Keratinocyte (primary cell): Measurements from ENCODE around the gene SMARCC1. TPM values are rescaled to one million over a fixed set of nuclear protein-coding genes. Genes with fewer than 3 reads are reported as not detected.

Source experiments
- DNase-seq: peaks from one replicate; pipeline ENCODE4 v3.0.0-alpha.2; 2011; ENCODE audit warnings: low read depth, missing footprints, low spot score
- FAIRE-seq: peaks from 2 replicates; lab custom pipeline; 2011; peaks lifted over from hg19 to GRCh38; lab: Jason Lieb, UNC
- H2AFZ ChIP-seq: 2 replicates; pipeline ENCODE4 v1.6.0; 2012; ENCODE audit warnings: low read length, control low read depth, inconsistent platforms; ENCODE audit not compliant: control insufficient read depth
- H3K27ac ChIP-seq: 2 replicates; pipeline ENCODE4 v1.5.1; 2011; ENCODE audit warnings: low read length; ENCODE audit not compliant: control insufficient read depth, insufficient read depth
- H3K27me3 ChIP-seq: 3 replicates; pipeline ENCODE4 v1.6.0; 2011; ENCODE audit warnings: low read length; ENCODE audit not compliant: control insufficient read depth, insufficient read depth; ENCODE audit errors: extremely low read depth
- H3K36me3 ChIP-seq, 2 experiments: 2 replicates in 1 of 2; 3 replicates in 1 of 2; pipeline ENCODE4 v1.5.1; 2011; ENCODE audit warnings: low read length in 2 of 2, mild to moderate bottlenecking in 1 of 2; ENCODE audit not compliant: control insufficient read depth in 2 of 2, insufficient read depth in 2 of 2; ENCODE audit errors: extremely low read depth in 1 of 2
- H3K4me1 ChIP-seq: 3 replicates; pipeline ENCODE4 v1.5.1; 2011; ENCODE audit warnings: low read length; ENCODE audit not compliant: control insufficient read depth, insufficient read depth; ENCODE audit errors: extremely low read depth
- H3K4me2 ChIP-seq: 3 replicates; pipeline ENCODE4 v1.6.0; 2011; ENCODE audit warnings: low read depth, low read length; ENCODE audit not compliant: control insufficient read depth, insufficient read depth; ENCODE audit errors: extremely low read depth
- H3K4me3 ChIP-seq, 3 experiments: fragments of 200-600 bp in 1 of 3; sonication (generic) in 1 of 3; 2 replicates in 2 of 3; 3 replicates in 1 of 3; pipeline ENCODE4 v1.5.1; 2011 to 2016; ENCODE audit warnings: low read length in 3 of 3, mild to moderate bottlenecking in 3 of 3, control low read depth in 2 of 3, inconsistent platforms in 1 of 3, low read depth in 1 of 3, mixed read lengths in 1 of 3, mixed run types in 1 of 3, moderate library complexity in 1 of 3; ENCODE audit not compliant: control insufficient read depth in 2 of 3, insufficient read depth in 2 of 3; ENCODE audit errors: extremely low read depth in 1 of 3
- H3K79me2 ChIP-seq: 2 replicates; pipeline ENCODE4 v1.6.0; 2012; ENCODE audit warnings: low read length; ENCODE audit not compliant: control insufficient read depth, insufficient read depth
- H3K9ac ChIP-seq: 3 replicates; pipeline ENCODE4 v1.6.0; 2011; ENCODE audit warnings: low read length; ENCODE audit not compliant: control insufficient read depth, insufficient read depth; ENCODE audit errors: extremely low read depth
- H3K9me1 ChIP-seq: 3 replicates; pipeline ENCODE4 v1.6.0; 2011; ENCODE audit warnings: low read length; ENCODE audit not compliant: control insufficient read depth, insufficient read depth; ENCODE audit errors: extremely low read depth
- H3K9me3 ChIP-seq: 2 replicates; pipeline ENCODE4 v1.5.1; 2012; ENCODE audit warnings: low read depth, low read length; ENCODE audit not compliant: control insufficient read depth
- H4K20me1 ChIP-seq: 3 replicates; pipeline ENCODE4 v1.6.0; 2011; ENCODE audit warnings: low read length; ENCODE audit not compliant: control insufficient read depth, insufficient read depth; ENCODE audit errors: extremely low read depth
- CTCF ChIP-seq, 3 experiments: IDR thresholded peaks in 1 of 3; conservative IDR thresholded peaks in 1 of 3; optimal IDR thresholded peaks in 1 of 3; 2 replicates in 2 of 3; 3 replicates in 1 of 3; pipeline versions ENCODE3 to v1.5.1; 2011; ENCODE audit warnings: low read length in 3 of 3, mild to moderate bottlenecking in 3 of 3, moderate library complexity in 2 of 3, control low read depth in 1 of 3, inconsistent platforms in 1 of 3; ENCODE audit not compliant: insufficient read depth in 2 of 3; ENCODE audit errors: extremely low read depth in 1 of 3
- EZH2 ChIP-seq: IDR thresholded peaks from one replicate; pipeline ENCODE4 v1.6.1; 2012; ENCODE audit warnings: inconsistent platforms, mild to moderate bottlenecking, low read length, moderate library complexity
- dilution Hi-C: fragments of 300-500 bp; cut with MboI; formaldehyde crosslinking; loops from one replicate; pipeline ENCODE4 v1.7.0; 2020; ENCODE audit warnings: low sequenced_read_pairs; ENCODE audit not compliant: extremely low pct_ligation_motif_present
- polyA plus RNA-seq, 5 experiments: library from polyadenylated mRNA; depleted of rRNA in 3 of 5; stranded (reverse) in 3 of 5; stranded (forward) in 1 of 5; unstranded in 1 of 5; fragments of >200 nt; gene quantifications; 1 replicate in 1 of 5; 2 replicates in 3 of 5; 3 replicates in 1 of 5; pipeline versions ENCODE4 v1.2.1 to v1.2.3, GENCODE V29; 2011 to 2012; ENCODE audit warnings: missing spikeins in 2 of 5, low read depth in 1 of 5, low replicate concordance in 1 of 5

The SMARCC1 gene
- polyA plus RNA-seq, 1 donor (not counting 4 experiments of a cell fraction or from before 2014, with no cell fraction given), result 39.7 TPM

GRCh38 chr3:47614788-47615187 lies 166.9 kb downstream of the SMARCC1 start:
- Histone ChIP-seq H4K20me1 (no peaks in the 10 kb centered on the region), H3K4me1 (peaks cover 9% of the 10 kb centered on the region), H3K4me2 (no peak overlapping the region), H3K4me3 (no peak overlapping the region), H3K9ac (no peak overlapping the region), H3K79me2 (no peaks in the 10 kb centered on the region), H2AFZ (no peak overlapping the region), H3K27ac (no peak overlapping the region), H3K9me1 (no peaks in the 10 kb centered on the region), H3K9me3 (no peaks in the 10 kb centered on the region), H3K27me3 (no peaks in the 10 kb centered on the region), H3K36me3 (peaks cover 15 to 22% of the 10 kb centered on the region in 2 experiments)
- no peak for FAIRE-seq
- TF ChIP-seq EZH2 (no peak), CTCF (optimal IDR thresholded peaks at IDR 0.05 in 1 of 3, IDR thresholded peaks at IDR 0.05 in 1 of 3, conservative IDR thresholded peaks at IDR 0.05 in 1 of 3; ENCODE audit: extremely low read depth in 1 of 3, insufficient read depth in 2 of 3, low read length in 3 of 3) (no peak)
- no peak for DNase-seq
- dilution Hi-C loops, result no loop called here

- FAIRE-seq (no peak), DNase-seq (no peak)
- Histone ChIP-seq H4K20me1 (no peaks in the 10 kb centered on the region), H2AFZ (no peak overlapping the region), H3K9me3 (no peaks in the 10 kb centered on the region), H3K4me1 (peaks cover 9% of the 10 kb centered on the region), H3K27me3 (no peaks in the 10 kb centered on the region), H3K79me2 (no peaks in the 10 kb centered on the region), H3K4me3 (no peak overlapping the region), H3K27ac (no peak overlapping the region), H3K4me2 (no peak overlapping the region), H3K9ac (no peak overlapping the region), H3K36me3 (peaks cover 15% of the 10 kb centered on the region in 2 experiments), H3K9me1 (no peaks in the 10 kb centered on the region)
- TF ChIP-seq CTCF (optimal IDR thresholded peaks at IDR 0.05 in 1 of 3, IDR thresholded peaks at IDR 0.05 in 1 of 3, conservative IDR thresholded peaks at IDR 0.05 in 1 of 3; ENCODE audit: extremely low read depth in 1 of 3, insufficient read depth in 2 of 3, low read length in 3 of 3) (no peak), EZH2 (no peak)
- dilution Hi-C loops, result no loop called here
Measured at GRCh38 chr3:47613722-47614121, 168.0 kb downstream of the SMARCC1 start.
